ENCODE data around the gene SSTR3. TPM values are rescaled to one million over a fixed set of nuclear protein-coding genes. Genes with fewer than 3 reads are reported as not detected.

The SSTR3 gene
- not detected in 2 replicates for polyA plus RNA-seq (2013)

DNA sequence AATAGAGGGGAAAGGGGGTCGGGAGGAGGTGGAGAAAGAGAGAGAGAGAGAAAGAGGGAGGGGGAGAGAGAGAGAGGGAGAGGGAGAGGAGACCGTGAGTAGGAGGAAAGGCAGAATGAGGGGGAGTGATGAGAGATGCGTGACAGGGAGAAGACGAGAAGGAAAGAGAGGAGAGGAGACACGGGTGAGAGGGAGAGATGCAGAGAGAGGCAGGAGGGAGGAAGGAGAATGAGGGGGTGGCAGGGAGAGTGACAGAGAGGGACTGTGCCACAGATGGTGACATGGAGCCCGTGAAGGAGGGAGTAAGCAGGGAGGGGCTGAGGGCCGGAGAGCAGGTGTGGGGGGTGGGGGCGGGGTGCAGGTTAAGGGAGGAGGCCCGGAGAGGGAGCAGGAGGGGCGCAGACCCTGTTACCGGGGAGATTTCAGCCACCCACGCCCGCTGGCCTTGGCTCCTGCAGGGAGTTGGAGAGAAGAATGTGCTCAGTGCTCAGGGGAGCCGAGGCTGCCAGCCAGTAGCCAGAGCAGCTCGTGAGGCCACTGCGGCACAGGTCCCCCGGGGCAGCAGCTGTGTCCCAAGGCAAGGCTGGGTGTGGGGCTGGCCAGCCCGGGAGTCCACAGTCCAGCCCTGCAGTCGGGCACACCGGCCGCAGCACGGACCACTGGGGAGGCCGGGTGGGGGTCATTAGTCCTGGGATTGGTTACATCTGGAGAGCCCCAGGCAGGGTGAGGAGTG, at the start of gene SSTR3:
Gene SSTR3 (minus strand): TSS at position 304 of the 733 bp plus-strand sequence. CDS start 4,674 bp downstream, outside the sequence.
- no peaks in the 10 kb centered on the region for H3K79me1 ChIP-seq (ENCODE audit: low read length)
- no peak within 1 kb of the TSS for H4K8ac ChIP-seq (ENCODE audit: low read depth, low read length)
- 86% methylated on average over 1 of the region's 23 CpGs for WGBS (ENCODE audit: extremely low coverage, insufficient coverage, insufficient read length)
- H4K12ac ChIP-seq (ENCODE audit: low read depth, low read length): no peak within 1 kb of the TSS
- H2AFZ ChIP-seq (ENCODE audit: insufficient read depth, low read length, poor library complexity): no peak within 1 kb of the TSS
- DNase-seq: no peak
- no peak within 1 kb of the TSS for H3K4me2 ChIP-seq (ENCODE audit: low read length)
- no peak within 1 kb of the TSS for H3K27ac ChIP-seq (ENCODE audit: low read depth, low read length)
- H3K23ac ChIP-seq (ENCODE audit: low read length): no peak within 1 kb of the TSS
- no peak within 1 kb of the TSS for H3K14ac ChIP-seq (ENCODE audit: low read length)
- no peaks in the 10 kb centered on the region for H3K4me1 ChIP-seq (ENCODE audit: control insufficient read depth in 1 of 2, insufficient read depth in 2 of 2, low read length in 2 of 2)
- H3K27me3 ChIP-seq (ENCODE audit: insufficient read depth, low read length): no peaks in the 10 kb centered on the region
- H2BK12ac ChIP-seq (ENCODE audit: low read length): no peak within 1 kb of the TSS
- H3K18ac ChIP-seq (ENCODE audit: low read length): no peak within 1 kb of the TSS
- H3K4ac ChIP-seq (ENCODE audit: low read depth, low read length): no peak within 1 kb of the TSS
- H2AK5ac ChIP-seq (ENCODE audit: low read length): no peak within 1 kb of the TSS
- H3K9me3 ChIP-seq (ENCODE audit: insufficient read depth, low read depth, low read length): peaks cover 3% of the 10 kb centered on the region
- H2BK120ac ChIP-seq (ENCODE audit: insufficient read depth, low read length, poor library complexity): no peak within 1 kb of the TSS
- no peak within 1 kb of the TSS for H2BK5ac ChIP-seq (ENCODE audit: low read depth, low read length, poor library complexity)
- no peaks in the 10 kb centered on the region for H3K36me3 ChIP-seq (ENCODE audit: control insufficient read depth in 1 of 2, insufficient read depth in 2 of 2, low read length in 2 of 2)
- no peak within 1 kb of the TSS for H3K9ac ChIP-seq (ENCODE audit: low read length)
- no peak within 1 kb of the TSS for H3K4me3 ChIP-seq (ENCODE audit: low read depth, low read length)
- H4K91ac ChIP-seq (ENCODE audit: low read depth, low read length): no peak within 1 kb of the TSS
- H3K79me2 ChIP-seq (ENCODE audit: control insufficient read depth, insufficient read depth, low read length, poor library complexity): no peaks in the 10 kb centered on the region

DNA sequence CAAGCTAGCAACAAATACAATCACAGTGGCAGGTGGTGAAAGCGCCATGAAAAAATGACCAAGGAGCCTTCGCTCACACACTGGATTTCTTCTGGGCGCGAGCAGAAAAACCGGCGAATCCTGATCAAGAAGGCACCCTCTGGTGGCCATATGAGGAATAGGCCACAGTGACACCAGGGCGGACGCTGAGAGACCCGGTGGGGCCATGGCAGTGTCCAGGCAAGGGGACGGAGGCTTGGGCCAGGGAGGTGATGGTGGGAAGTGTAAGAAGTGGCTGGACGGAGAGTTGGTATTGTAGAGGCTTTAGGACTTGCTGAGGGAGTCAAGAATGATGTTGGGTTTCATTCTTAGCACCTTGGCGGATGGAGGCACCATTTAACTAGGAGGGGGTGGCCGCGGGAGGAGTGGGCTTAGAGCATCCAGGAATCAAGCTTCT, 48.6 kb upstream of the SSTR3 start:
- DNase-seq: peak; percentile 47 to 79
- Histone ChIP-seq H3K36me3 (ENCODE audit: control insufficient read depth in 1 of 2, insufficient read depth in 2 of 2, low read length in 2 of 2) (no peaks in the 10 kb centered on the region), H4K8ac (ENCODE audit: low read depth, low read length) (no peak overlapping the region), H3K4ac (ENCODE audit: low read depth, low read length) (no peak overlapping the region), H4K91ac (ENCODE audit: low read depth, low read length) (no peak overlapping the region), H3K79me2 (ENCODE audit: control insufficient read depth, insufficient read depth, low read length, poor library complexity) (no peaks in the 10 kb centered on the region), H3K9me3 (ENCODE audit: insufficient read depth, low read depth, low read length) (peaks cover 12% of the 10 kb centered on the region), H3K4me1 (ENCODE audit: control insufficient read depth in 1 of 2, insufficient read depth in 2 of 2, low read length in 2 of 2) (no peaks in the 10 kb centered on the region), H3K4me2 (ENCODE audit: low read length) (no peak overlapping the region), H3K14ac (ENCODE audit: low read length) (no peak overlapping the region), H3K23ac (ENCODE audit: low read length) (no peak overlapping the region), H3K4me3 (ENCODE audit: low read depth, low read length) (no peak overlapping the region), H3K27ac (ENCODE audit: low read depth, low read length) (no peak overlapping the region), H2BK5ac (ENCODE audit: low read depth, low read length, poor library complexity) (no peak overlapping the region), H2AK5ac (ENCODE audit: low read length) (no peak overlapping the region), H3K9ac (ENCODE audit: low read length) (no peak overlapping the region), H3K18ac (ENCODE audit: low read length) (no peak overlapping the region), H3K79me1 (ENCODE audit: low read length) (no peaks in the 10 kb centered on the region), H2BK12ac (ENCODE audit: low read length) (no peak overlapping the region), H4K12ac (ENCODE audit: low read depth, low read length) (no peak overlapping the region), H2BK120ac (ENCODE audit: insufficient read depth, low read length, poor library complexity) (no peak overlapping the region), H3K27me3 (ENCODE audit: insufficient read depth, low read length) (no peaks in the 10 kb centered on the region), H2AFZ (ENCODE audit: insufficient read depth, low read length, poor library complexity) (no peak overlapping the region)
- no CpG with 5 or more reads among the region's 14 CpGs for WGBS (ENCODE audit: extremely low coverage, insufficient coverage, insufficient read length)

GRCh38 chr22:37260155-37260795, 48.0 kb upstream of the SSTR3 start:
- Histone ChIP-seq H3K79me2 (ENCODE audit: control insufficient read depth, insufficient read depth, low read length, poor library complexity) (no peaks in the 10 kb centered on the region), H2BK12ac (ENCODE audit: low read length) (no peak overlapping the region), H3K27ac (ENCODE audit: low read depth, low read length) (no peak overlapping the region), H3K18ac (ENCODE audit: low read length) (no peak overlapping the region), H4K12ac (ENCODE audit: low read depth, low read length) (no peak overlapping the region), H2AFZ (ENCODE audit: insufficient read depth, low read length, poor library complexity) (no peak overlapping the region), H3K4ac (ENCODE audit: low read depth, low read length) (no peak overlapping the region), H3K23ac (ENCODE audit: low read length) (no peak overlapping the region), H4K91ac (ENCODE audit: low read depth, low read length) (no peak overlapping the region), H3K36me3 (ENCODE audit: control insufficient read depth in 1 of 2, insufficient read depth in 2 of 2, low read length in 2 of 2) (no peaks in the 10 kb centered on the region), H3K9me3 (ENCODE audit: insufficient read depth, low read depth, low read length) (peaks cover 12% of the 10 kb centered on the region), H3K4me3 (ENCODE audit: low read depth, low read length) (no peak overlapping the region), H2BK120ac (ENCODE audit: insufficient read depth, low read length, poor library complexity) (no peak overlapping the region), H3K14ac (ENCODE audit: low read length) (no peak overlapping the region), H2BK5ac (ENCODE audit: low read depth, low read length, poor library complexity) (no peak overlapping the region), H3K79me1 (ENCODE audit: low read length) (no peaks in the 10 kb centered on the region), H2AK5ac (ENCODE audit: low read length) (no peak overlapping the region), H3K4me1 (ENCODE audit: control insufficient read depth in 1 of 2, insufficient read depth in 2 of 2, low read length in 2 of 2) (no peaks in the 10 kb centered on the region), H3K4me2 (ENCODE audit: low read length) (no peak overlapping the region), H3K9ac (ENCODE audit: low read length) (no peak overlapping the region), H4K8ac (ENCODE audit: low read depth, low read length) (no peak overlapping the region), H3K27me3 (ENCODE audit: insufficient read depth, low read length) (no peaks in the 10 kb centered on the region)
- no peak for DNase-seq
- WGBS (ENCODE audit: extremely low coverage, insufficient coverage, insufficient read length): no CpG with 5 or more reads among the region's 15 CpGs

DNA sequence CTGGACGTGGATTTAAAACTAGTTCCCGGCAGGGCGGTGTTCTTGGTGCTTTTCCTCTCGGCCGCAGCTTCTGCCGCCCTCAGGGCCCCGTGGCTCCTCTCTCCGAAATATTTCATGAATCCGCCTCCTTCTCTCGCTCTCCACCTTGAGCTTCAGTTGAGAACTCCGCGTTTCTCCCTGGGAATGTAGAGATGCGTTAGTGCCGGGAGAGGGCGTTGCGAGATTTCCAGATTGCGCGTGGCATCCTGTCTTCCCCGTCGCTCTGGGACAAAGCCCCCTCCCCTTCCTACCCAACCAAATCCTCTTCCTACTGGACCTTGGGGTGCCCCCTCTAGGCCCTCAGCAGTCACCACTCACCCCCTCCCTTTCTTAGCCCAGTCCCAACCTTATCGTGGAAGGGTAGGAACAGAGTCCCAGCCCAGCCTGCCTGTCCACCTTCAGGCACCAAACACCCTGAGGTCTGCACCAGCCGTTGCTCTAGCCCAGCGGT, 47.3 kb upstream of the SSTR3 start:
- H2BK5ac ChIP-seq (ENCODE audit: low read depth, low read length, poor library complexity): no peak overlapping the region
- DNase-seq: peak; percentile 15 to 61
- no CpG with 5 or more reads among the region's 23 CpGs for WGBS (ENCODE audit: extremely low coverage, insufficient coverage, insufficient read length)
- no peaks in the 10 kb centered on the region for H3K79me2 ChIP-seq (ENCODE audit: control insufficient read depth, insufficient read depth, low read length, poor library complexity)
- H3K14ac ChIP-seq (ENCODE audit: low read length): no peak overlapping the region
- H3K23ac ChIP-seq (ENCODE audit: low read length): no peak overlapping the region
- H2BK12ac ChIP-seq (ENCODE audit: low read length): no peak overlapping the region
- no peak overlapping the region for H4K12ac ChIP-seq (ENCODE audit: low read depth, low read length)
- no peak overlapping the region for H3K4me3 ChIP-seq (ENCODE audit: low read depth, low read length)
- H3K4me2 ChIP-seq (ENCODE audit: low read length): peak overlapping the region; percentile 48
- H3K9ac ChIP-seq (ENCODE audit: low read length): no peak overlapping the region
- H2AK5ac ChIP-seq (ENCODE audit: low read length): no peak overlapping the region
- no peak overlapping the region for H3K27ac ChIP-seq (ENCODE audit: low read depth, low read length)
- no peaks in the 10 kb centered on the region for H3K79me1 ChIP-seq (ENCODE audit: low read length)
- H3K4me1 ChIP-seq (ENCODE audit: control insufficient read depth in 1 of 2, insufficient read depth in 2 of 2, low read length in 2 of 2): no peaks in the 10 kb centered on the region
- H2AFZ ChIP-seq (ENCODE audit: insufficient read depth, low read length, poor library complexity): no peak overlapping the region
- no peak overlapping the region for H4K91ac ChIP-seq (ENCODE audit: low read depth, low read length)
- no peak overlapping the region for H4K8ac ChIP-seq (ENCODE audit: low read depth, low read length)
- peaks cover 11% of the 10 kb centered on the region for H3K9me3 ChIP-seq (ENCODE audit: insufficient read depth, low read depth, low read length)
- H3K18ac ChIP-seq (ENCODE audit: low read length): no peak overlapping the region
- H3K4ac ChIP-seq (ENCODE audit: low read depth, low read length): no peak overlapping the region
- no peaks in the 10 kb centered on the region for H3K36me3 ChIP-seq (ENCODE audit: control insufficient read depth in 1 of 2, insufficient read depth in 2 of 2, low read length in 2 of 2)
- no peak overlapping the region for H2BK120ac ChIP-seq (ENCODE audit: insufficient read depth, low read length, poor library complexity)
- no peaks in the 10 kb centered on the region for H3K27me3 ChIP-seq (ENCODE audit: insufficient read depth, low read length)
